Mesothelial cell of epicardium (in vitro differentiated cells): ENCODE results near the gene TSC22D3. TPM values are rescaled to one million over a fixed set of nuclear protein-coding genes. Genes with fewer than 3 reads are reported as not detected.

ENCODE experiments used
- DNase-seq, 2 experiments: peaks; one replicate each; pipeline ENCODE4 v3.0.0; 2021; ENCODE audit warnings: low spot score in 2 of 2; ENCODE audit not compliant: unreplicated experiment in 2 of 2
- H3K27ac Mint-ChIP-seq: 2 replicates; pipeline ENCODE4 v1.8.0; 2021; ENCODE audit warnings: mixed read lengths
- H3K27me3 Mint-ChIP-seq: 2 replicates; pipeline ENCODE4 v1.8.0; 2021; ENCODE audit warnings: low read depth, mixed read lengths
- H3K36me3 Mint-ChIP-seq: 2 replicates; pipeline ENCODE4 v1.8.0; 2021; ENCODE audit warnings: mixed read lengths
- H3K4me1 Mint-ChIP-seq: 2 replicates; pipeline ENCODE4 v1.8.0; 2021; ENCODE audit warnings: mixed read lengths
- H3K4me3 Mint-ChIP-seq: 2 replicates; pipeline ENCODE4 v1.8.0; 2021; ENCODE audit warnings: mild to moderate bottlenecking, moderate library complexity, mixed read lengths
- H3K9me3 Mint-ChIP-seq: 2 replicates; pipeline ENCODE4 v1.8.0; 2021; ENCODE audit warnings: mixed read lengths
- total RNA-seq: library from RNA; stranded (reverse); gene quantifications from 3 replicates; pipeline ENCODE4 v1.2.1, GENCODE V29; 2021
- TF ChIP-seq, protein P1 (sequence below): fragments of 200-600 bp; sonication (generic); IDR thresholded peaks from one replicate; pipeline ENCODE4 v1.5.0; 2021; ENCODE audit warnings: antibody characterized with exemption; ENCODE audit not compliant: unreplicated experiment

TSC22D3 gene
- total RNA-seq, 1 donor from 2014 or later, result 34.4 TPM

DNA sequence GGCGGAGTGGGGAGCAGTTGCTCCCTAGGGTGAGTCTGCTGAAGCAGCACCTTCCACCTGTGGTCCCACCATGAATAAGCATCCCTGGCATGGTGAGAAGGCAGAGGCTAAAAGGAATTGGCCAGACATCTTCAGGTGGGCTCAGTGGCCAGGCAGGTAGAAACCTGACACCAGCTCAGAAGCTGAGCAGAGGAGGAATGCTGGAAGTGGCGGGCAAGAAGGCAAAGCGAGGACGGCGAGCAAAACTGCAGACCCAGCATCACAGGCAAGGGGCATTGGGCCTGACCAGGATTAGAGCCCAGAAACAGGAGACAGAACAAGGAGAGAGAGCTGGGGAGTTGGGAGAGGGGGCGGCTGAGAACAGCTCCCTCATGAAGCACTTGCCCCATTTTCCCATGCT is 25.3 kb downstream of the TSC22D3 start:
- Mint-ChIP-seq H3K27ac (no peak overlapping the region), H3K27me3 (peaks cover 39% of the 10 kb centered on the region), H3K36me3 (no peaks in the 10 kb centered on the region), H3K9me3 (peaks cover 13% of the 10 kb centered on the region), H3K4me3 (no peak overlapping the region), H3K4me1 (peaks cover 3% of the 10 kb centered on the region)
- TF ChIP-seq, protein P1, sequence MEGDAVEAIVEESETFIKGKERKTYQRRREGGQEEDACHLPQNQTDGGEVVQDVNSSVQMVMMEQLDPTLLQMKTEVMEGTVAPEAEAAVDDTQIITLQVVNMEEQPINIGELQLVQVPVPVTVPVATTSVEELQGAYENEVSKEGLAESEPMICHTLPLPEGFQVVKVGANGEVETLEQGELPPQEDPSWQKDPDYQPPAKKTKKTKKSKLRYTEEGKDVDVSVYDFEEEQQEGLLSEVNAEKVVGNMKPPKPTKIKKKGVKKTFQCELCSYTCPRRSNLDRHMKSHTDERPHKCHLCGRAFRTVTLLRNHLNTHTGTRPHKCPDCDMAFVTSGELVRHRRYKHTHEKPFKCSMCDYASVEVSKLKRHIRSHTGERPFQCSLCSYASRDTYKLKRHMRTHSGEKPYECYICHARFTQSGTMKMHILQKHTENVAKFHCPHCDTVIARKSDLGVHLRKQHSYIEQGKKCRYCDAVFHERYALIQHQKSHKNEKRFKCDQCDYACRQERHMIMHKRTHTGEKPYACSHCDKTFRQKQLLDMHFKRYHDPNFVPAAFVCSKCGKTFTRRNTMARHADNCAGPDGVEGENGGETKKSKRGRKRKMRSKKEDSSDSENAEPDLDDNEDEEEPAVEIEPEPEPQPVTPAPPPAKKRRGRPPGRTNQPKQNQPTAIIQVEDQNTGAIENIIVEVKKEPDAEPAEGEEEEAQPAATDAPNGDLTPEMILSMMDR, result no peak
- no peak for DNase-seq

- no peak for DNase-seq
- H3K27ac Mint-ChIP-seq, result no peak overlapping the region
- no peak overlapping the region for H3K4me3 Mint-ChIP-seq
- H3K36me3 Mint-ChIP-seq, result no peaks in the 10 kb centered on the region
- peaks cover 13% of the 10 kb centered on the region for H3K9me3 Mint-ChIP-seq
- H3K4me1 Mint-ChIP-seq, result peaks cover 3% of the 10 kb centered on the region
- TF ChIP-seq, protein P1, result no peak
- peaks cover 49% of the 10 kb centered on the region for H3K27me3 Mint-ChIP-seq
These were observed 27.1 kb downstream of the TSC22D3 start for GRCh38 chrX:107748506-107748905.

DNA sequence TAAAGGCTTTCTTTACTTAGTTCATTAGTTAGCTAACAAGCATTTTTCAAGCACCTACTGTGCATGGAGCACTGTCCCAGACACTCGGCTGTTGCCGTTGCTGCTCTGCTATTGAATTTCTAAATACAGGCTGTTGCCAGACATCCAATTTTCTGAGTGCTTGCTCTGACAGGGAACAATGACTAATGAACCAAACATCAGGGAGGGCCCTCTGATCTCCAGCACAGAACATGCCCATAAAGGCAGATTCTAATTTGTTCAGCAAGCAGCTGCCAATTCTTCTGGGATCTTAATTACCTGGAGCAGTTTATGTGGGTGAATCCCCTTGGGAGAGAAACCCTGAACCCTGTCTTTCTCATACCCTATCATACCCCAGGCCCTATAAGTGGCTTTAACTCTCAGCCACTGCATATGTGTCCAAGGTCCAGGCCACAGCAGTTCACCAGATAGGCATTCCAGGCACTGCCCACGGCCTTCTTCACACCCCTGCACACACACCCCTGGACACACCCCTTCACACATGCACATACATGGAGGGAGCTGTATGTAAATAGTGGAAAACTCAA is 27.9 kb downstream of the TSC22D3 start:
- Mint-ChIP-seq H3K36me3 (no peaks in the 10 kb centered on the region), H3K27ac (no peak overlapping the region), H3K4me3 (no peak overlapping the region), H3K27me3 (peaks cover 46% of the 10 kb centered on the region), H3K9me3 (peaks cover 13% of the 10 kb centered on the region), H3K4me1 (peaks cover 3% of the 10 kb centered on the region)
- no peak for DNase-seq
- TF ChIP-seq, protein P1, result no peak

DNA sequence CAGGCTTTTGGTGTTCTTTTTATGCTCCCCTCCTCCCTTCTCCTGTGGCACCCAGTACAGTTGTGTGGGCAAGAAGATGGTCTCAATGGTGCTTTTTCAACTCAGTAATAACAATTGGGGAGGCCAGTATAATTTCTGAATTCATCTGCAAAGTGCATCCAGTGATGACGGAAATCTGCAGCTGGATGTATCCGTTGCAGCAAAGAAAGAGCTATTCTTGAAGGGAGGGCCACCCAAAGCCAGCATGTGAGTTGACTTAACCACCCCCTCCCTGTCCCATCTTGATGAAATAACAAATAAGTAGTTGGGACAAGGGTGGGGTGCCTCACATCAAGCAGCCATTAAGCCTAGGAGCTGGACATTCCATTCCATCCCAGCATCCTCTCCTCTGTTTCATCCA is 30.7 kb downstream of the TSC22D3 start:
- H3K4me3 Mint-ChIP-seq, result no peak overlapping the region
- no peaks in the 10 kb centered on the region for H3K36me3 Mint-ChIP-seq
- H3K27ac Mint-ChIP-seq, result no peak overlapping the region
- no peak for DNase-seq
- H3K4me1 Mint-ChIP-seq, result peaks cover 10% of the 10 kb centered on the region
- H3K9me3 Mint-ChIP-seq, result no peaks in the 10 kb centered on the region
- TF ChIP-seq, protein P1, result no peak
- peaks cover 38% of the 10 kb centered on the region for H3K27me3 Mint-ChIP-seq

DNA sequence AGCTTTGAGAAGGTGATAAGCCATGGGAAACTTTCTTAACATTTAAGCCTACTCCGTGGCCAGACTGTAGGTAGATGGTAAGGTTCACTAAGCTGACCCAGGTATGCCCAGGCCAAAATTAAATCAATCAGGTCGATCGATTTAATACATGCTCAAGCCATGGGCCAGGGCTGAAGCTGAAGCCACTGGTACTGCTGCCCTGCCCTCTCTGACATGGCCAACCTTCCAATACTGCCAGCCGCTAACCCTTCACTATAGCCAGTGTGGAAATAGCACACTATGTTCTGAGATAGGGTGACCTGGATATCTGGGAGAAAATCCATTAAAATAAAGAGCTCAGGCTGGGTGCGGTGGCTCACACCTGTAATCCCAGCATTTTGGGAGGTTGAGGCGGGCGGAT is 31.6 kb downstream of the TSC22D3 start:
- Mint-ChIP-seq H3K4me3 (no peak overlapping the region), H3K36me3 (no peaks in the 10 kb centered on the region), H3K9me3 (no peaks in the 10 kb centered on the region), H3K27ac (no peak overlapping the region), H3K4me1 (peaks cover 10% of the 10 kb centered on the region), H3K27me3 (peaks cover 39% of the 10 kb centered on the region)
- no peak for DNase-seq
- TF ChIP-seq, protein P1, result no peak
